ENCODE measurements around the gene UBQLNL.

The UBQLNL gene

DNA sequence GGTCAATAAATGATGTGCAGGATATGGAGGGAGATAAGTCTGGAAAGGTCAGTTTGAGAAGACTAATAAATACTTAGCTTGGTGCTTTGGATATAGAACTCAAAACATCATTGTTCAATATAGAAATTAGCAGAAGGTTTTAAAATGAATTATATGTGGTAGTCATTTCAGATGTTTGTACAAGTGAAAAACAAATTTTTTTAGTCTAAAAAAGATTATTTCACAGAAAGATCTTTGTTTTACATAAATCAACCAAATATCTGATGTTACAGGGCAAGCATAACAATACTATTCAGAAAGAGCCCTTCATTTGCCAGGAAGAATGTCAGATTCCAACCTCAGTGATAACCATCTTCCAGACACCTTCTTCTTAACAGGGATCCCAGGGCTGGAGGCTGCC, 28.1 kb downstream of the UBQLNL start, which contains the start of gene OR52D1:
TSS of gene OR52D1 (plus strand) at position 301 of the 400 bp plus-strand sequence. CDS start at position 323, 22 bp downstream.
- CTCF ChIA-PET = no interaction called here
- POLR2A ChIA-PET = no interaction called here
- TF ChIP-seq, protein P1, sequence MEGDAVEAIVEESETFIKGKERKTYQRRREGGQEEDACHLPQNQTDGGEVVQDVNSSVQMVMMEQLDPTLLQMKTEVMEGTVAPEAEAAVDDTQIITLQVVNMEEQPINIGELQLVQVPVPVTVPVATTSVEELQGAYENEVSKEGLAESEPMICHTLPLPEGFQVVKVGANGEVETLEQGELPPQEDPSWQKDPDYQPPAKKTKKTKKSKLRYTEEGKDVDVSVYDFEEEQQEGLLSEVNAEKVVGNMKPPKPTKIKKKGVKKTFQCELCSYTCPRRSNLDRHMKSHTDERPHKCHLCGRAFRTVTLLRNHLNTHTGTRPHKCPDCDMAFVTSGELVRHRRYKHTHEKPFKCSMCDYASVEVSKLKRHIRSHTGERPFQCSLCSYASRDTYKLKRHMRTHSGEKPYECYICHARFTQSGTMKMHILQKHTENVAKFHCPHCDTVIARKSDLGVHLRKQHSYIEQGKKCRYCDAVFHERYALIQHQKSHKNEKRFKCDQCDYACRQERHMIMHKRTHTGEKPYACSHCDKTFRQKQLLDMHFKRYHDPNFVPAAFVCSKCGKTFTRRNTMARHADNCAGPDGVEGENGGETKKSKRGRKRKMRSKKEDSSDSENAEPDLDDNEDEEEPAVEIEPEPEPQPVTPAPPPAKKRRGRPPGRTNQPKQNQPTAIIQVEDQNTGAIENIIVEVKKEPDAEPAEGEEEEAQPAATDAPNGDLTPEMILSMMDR (IDR thresholded peaks at IDR 0.05; ENCODE audit: control extremely low read depth, extremely low read depth, low read depth, missing control alignments) = no peak
- DNase-seq (ENCODE audit: extremely low spot score) = no peak

DNA sequence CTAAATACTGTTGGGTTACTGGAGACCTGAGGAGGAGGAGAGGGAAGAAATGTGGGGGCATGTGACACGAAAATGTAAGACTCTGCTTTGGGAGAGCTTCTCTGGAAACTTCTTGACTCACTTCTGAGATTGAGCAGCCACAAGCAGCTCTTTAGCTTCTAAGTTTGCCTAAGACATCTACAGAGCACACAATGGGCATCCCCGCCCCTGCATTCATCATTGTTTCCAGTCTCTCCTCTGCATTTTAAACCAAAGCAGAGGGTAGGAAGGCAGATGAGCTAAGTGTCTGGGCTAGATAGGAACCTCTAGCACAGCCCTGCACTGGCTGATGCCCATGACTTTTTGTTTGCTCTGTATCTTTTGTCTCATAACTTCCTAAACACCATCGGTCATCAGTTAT, 30.1 kb downstream of the UBQLNL start:
- no peak for DNase-seq (ENCODE audit: extremely low spot score)
- POLR2A ChIA-PET = no interaction called here
- TF ChIP-seq, protein P1 (IDR thresholded peaks at IDR 0.05; ENCODE audit: control extremely low read depth, extremely low read depth, low read depth, missing control alignments) = no peak
- CTCF ChIA-PET = interaction anchor here (1.0 to 1.2 kb wide), 2 partner anchors 10 to 15 kb away, joined by 4 to 9 read pairs; no protein-coding TSS in a partner anchor

DNA sequence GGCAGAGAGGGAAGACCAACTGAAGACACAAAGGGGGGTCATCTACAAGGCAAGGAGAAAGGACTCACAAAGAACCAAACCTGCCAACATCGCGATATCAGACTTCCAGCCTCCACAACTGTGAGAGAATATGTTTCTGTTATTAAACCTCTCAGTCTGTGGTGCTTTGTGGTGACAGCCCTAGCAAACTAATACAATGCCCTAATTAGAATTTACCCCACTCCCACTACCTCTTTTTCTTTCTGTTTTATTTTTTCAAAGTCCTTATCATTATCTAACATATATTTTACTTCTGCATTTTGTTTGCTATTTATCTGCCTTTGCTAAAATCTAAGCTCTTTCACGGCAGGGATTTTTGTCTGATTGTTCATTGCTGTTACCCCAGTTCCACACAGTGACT, 30.5 kb downstream of the UBQLNL start:
- ChIA-PET POLR2A (no interaction called here), CTCF (interaction anchor here (1.0 to 1.2 kb wide), 2 partner anchors 10 to 14 kb away, joined by 4 to 9 read pairs; no protein-coding TSS in a partner anchor)
- TF ChIP-seq, protein P1 (IDR thresholded peaks at IDR 0.05; ENCODE audit: control extremely low read depth, extremely low read depth, low read depth, missing control alignments) = no peak
- DNase-seq (ENCODE audit: extremely low spot score) = no peak

DNA sequence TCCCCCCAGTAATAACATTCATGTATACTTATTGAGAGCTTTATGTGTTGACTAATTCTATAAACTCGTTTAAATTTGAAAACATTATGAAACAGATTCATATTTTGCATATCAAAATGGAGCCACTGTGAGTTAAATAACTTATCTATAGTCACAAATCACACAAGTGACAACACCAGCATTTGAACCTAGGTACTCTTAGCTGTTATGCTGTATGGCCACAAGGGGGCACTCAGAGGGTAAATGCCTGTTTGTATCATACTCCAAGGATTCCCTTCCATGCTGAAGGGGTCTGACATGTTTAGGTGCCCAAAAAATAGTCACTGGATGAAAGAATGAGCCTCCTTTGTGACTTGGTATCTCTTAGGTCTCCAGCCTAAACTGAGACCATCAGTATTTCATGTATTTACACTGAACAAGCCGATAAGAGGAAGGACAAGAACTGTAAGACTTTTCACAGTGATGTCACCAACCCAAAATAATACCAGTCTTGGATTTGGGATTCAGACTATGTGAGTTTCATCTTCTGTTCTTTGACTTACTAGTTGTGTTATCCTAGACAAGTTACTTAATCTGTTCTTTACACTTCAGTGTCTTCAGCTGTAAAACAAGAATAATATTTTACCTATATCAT, 40.2 kb downstream of the UBQLNL start:
- TF ChIP-seq, protein P1 (IDR thresholded peaks at IDR 0.05; ENCODE audit: control extremely low read depth, extremely low read depth, low read depth, missing control alignments) = peak; percentile 83
- POLR2A ChIA-PET = interaction anchor here (0.5 kb wide), 1 partner anchor 209 kb away, joined by 4 read pairs; no protein-coding TSS in a partner anchor
- peak; percentile 68 for DNase-seq (ENCODE audit: extremely low spot score)
- CTCF ChIA-PET = interaction anchor here (0.7 to 2.8 kb wide), 23 partner anchors 9 to 878 kb away, joined by 3 to 15 read pairs (median 4); partner anchors contain the start of genes OR51I2, OR52N2 and UBQLNL

DNA sequence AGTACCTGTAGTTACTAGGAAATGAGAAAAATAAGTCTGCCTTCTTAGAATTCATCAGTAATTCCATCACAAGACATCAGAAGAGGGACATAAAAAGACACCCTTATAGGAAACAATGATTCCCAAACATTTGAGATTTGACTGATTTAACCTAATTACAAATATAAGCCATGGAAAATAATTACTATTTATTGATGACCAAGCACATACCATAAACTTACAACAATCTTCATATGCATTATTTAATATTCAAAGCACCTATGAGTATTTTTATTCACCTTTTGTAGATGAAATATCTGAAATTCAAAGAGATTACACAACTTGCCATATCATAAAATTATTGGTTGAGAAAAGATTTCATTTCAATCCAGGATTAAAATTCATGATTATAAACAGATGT, 42.6 kb downstream of the UBQLNL start:
- CTCF ChIA-PET = no interaction called here

DNA sequence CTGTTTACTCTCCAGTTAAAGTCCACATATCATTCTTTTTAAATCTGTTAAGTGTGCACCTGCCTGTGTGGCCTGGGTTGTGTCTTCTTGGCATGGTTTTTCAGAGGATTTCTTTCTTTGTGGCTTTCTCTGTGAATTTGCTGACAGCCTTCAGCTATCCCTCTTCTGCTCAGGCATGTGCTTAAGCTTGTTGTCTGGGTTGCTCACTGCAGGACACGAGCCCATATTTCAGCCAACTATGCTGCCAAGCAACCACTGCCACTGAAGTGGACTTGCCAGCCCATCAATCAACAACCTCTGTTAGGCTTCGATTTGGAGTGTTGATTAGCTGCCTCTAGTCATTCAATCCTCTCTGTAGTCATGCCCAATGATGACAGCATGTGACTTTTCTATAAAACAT, 49.0 kb downstream of the UBQLNL start:
- no peak for DNase-seq (ENCODE audit: extremely low spot score)
- TF ChIP-seq, protein P1 (IDR thresholded peaks at IDR 0.05; ENCODE audit: control extremely low read depth, extremely low read depth, low read depth, missing control alignments) = no peak
- POLR2A ChIA-PET = no interaction called here
- CTCF ChIA-PET = interaction anchor here (1.4 to 2.2 kb wide), 2 partner anchors 9 to 19 kb away, joined by 3 to 15 read pairs; no protein-coding TSS in a partner anchor

More for the DNA sequence above, 42.6 kb downstream of the UBQLNL start:
- DNase-seq (ENCODE audit: extremely low spot score) = no peak
- TF ChIP-seq, protein P1 (IDR thresholded peaks at IDR 0.05; ENCODE audit: control extremely low read depth, extremely low read depth, low read depth, missing control alignments) = no peak
- POLR2A ChIA-PET = no interaction called here
